GM12878 (cell line): ENCODE data around the gene ZNF646. TPM values are rescaled to one million over a fixed set of nuclear protein-coding genes. Genes with fewer than 3 reads are reported as not detected.
A peak's percentile ranks its signal among the peaks of the same experiment; 100 is the strongest.

ENCODE experiments used
- BACH1 ChIP-seq: fragments of 450-650 bp; IDR thresholded peaks from 2 replicates; pipeline ENCODE4 v1.6.1; 2017; ENCODE audit warnings: mild to moderate bottlenecking, borderline replicate concordance
- BMI1 ChIP-seq: fragments of 450-650 bp; IDR thresholded peaks from 2 replicates; pipeline ENCODE4 v1.6.1; 2016; ENCODE audit warnings: mild to moderate bottlenecking, moderate library complexity, borderline replicate concordance
- CBFB ChIP-seq: IDR thresholded peaks from 2 replicates; pipeline ENCODE4 v1.6.1; 2016; ENCODE audit warnings: antibody characterized with exemption, low read depth
- CEBPB ChIP-seq, 2 experiments: fragments of 150-350 bp in 1 of 2; IDR thresholded peaks; 2 replicates each; pipeline ENCODE4 v1.6.1; 2012 to 2014; ENCODE audit warnings: low read depth in 2 of 2, low read length in 2 of 2, borderline replicate concordance in 1 of 2, inconsistent platforms in 1 of 2
- FOXK2 ChIP-seq: fragments of 450-650 bp; IDR thresholded peaks from 2 replicates; pipeline ENCODE4 v1.6.1; 2017; ENCODE audit warnings: mild to moderate bottlenecking, moderate library complexity
- HDAC2 ChIP-seq: fragments of 200-600 bp; sonication (generic); IDR thresholded peaks from 2 replicates; pipeline ENCODE4 v1.6.1; 2017
- MEF2A ChIP-seq: IDR thresholded peaks from 2 replicates; pipeline ENCODE4 v1.6.1; 2011; ENCODE audit warnings: low read depth, mild to moderate bottlenecking, low read length, moderate library complexity; ENCODE audit not compliant: insufficient read depth
- MLLT1 ChIP-seq: fragments of 450-650 bp; IDR thresholded peaks from 2 replicates; pipeline ENCODE4 v1.6.1; 2016; ENCODE audit warnings: mild to moderate bottlenecking
- MTA3 ChIP-seq: IDR thresholded peaks from 2 replicates; pipeline ENCODE4 v1.6.1; 2012; ENCODE audit warnings: low read length, inconsistent platforms, borderline replicate concordance
- PKNOX1 ChIP-seq: fragments of 450-650 bp; IDR thresholded peaks from 2 replicates; pipeline ENCODE4 v1.6.1; 2016; ENCODE audit warnings: mild to moderate bottlenecking
- POLR2AphosphoS2 ChIP-seq: IDR thresholded peaks from 2 replicates; pipeline ENCODE4 v1.6.1; 2011; ENCODE audit warnings: low read depth, mild to moderate bottlenecking, low read length, improper control_type of control experiment, moderate library complexity
- POLR2AphosphoS5 ChIP-seq: IDR thresholded peaks from 2 replicates; pipeline ENCODE4 v1.6.1; 2011; ENCODE audit warnings: mild to moderate bottlenecking, low read length, inconsistent platforms
- RAD21 ChIP-seq: IDR thresholded peaks from 2 replicates; pipeline ENCODE4 v1.6.1; 2011; ENCODE audit warnings: mild to moderate bottlenecking, low read depth, low read length, moderate library complexity; ENCODE audit not compliant: insufficient read depth
- RELB ChIP-seq: fragments of 450-650 bp; IDR thresholded peaks from 2 replicates; pipeline ENCODE4 v1.6.1; 2017; ENCODE audit warnings: low read depth, mild to moderate bottlenecking, moderate library complexity
- SPI1 ChIP-seq: IDR thresholded peaks from 2 replicates; pipeline ENCODE4 v1.6.1; 2011; ENCODE audit warnings: low read depth, mild to moderate bottlenecking, low read length, moderate library complexity, borderline replicate concordance; ENCODE audit not compliant: insufficient read depth
- STAT1 ChIP-seq: fragments of 450-650 bp; conservative IDR thresholded peaks from 2 replicates; pipeline ENCODE4 v1.6.1; 2014; ENCODE audit warnings: antibody characterized with exemption, mild to moderate bottlenecking
- YBX1 ChIP-seq: fragments of 450-650 bp; IDR thresholded peaks from 2 replicates; pipeline ENCODE4 v1.6.1; 2016; ENCODE audit warnings: antibody characterized with exemption
- YY1 ChIP-seq: IDR thresholded peaks from 2 replicates; pipeline ENCODE4 v1.6.1; 2011; ENCODE audit warnings: low read depth, mild to moderate bottlenecking, low read length
- polyA plus RNA-seq, 11 experiments: library from polyadenylated mRNA; depleted of rRNA in 4 of 11; unstranded in 6 of 11; stranded (reverse) in 5 of 11; fragments of >200 nt; fragmentation: Nextera tagmentation in 4 of 11; fragmentation: Illumina TruSeq in 1 of 11; extraction: Ambion mirVana in 4 of 11; extraction: Trizol in 1 of 11; gene quantifications; 1 replicate in 1 of 11; 2 replicates in 10 of 11; pipeline versions ENCODE4 v1.2.1 to v1.2.3, GENCODE V29; 2011 to 2016; ENCODE audit warnings: inconsistent platforms in 2 of 11, missing spikeins in 2 of 11, low read depth in 1 of 11
- total RNA-seq, 4 experiments: library from RNA; depleted of rRNA in 3 of 4; stranded (reverse); fragments of >200 nt in 3 of 4; fragmentation: Illumina TruSeq in 1 of 4; extraction: Trizol in 1 of 4; gene quantifications; 2 replicates each; pipeline versions ENCODE4 v1.2.1 to v1.2.3, GENCODE V29; 2013 to 2021
- TF ChIP-seq, protein P1 (sequence below): IDR thresholded peaks from 2 replicates; pipeline ENCODE4 v1.6.1; 2011; ENCODE audit warnings: mild to moderate bottlenecking, low read depth, low read length, moderate library complexity; ENCODE audit not compliant: insufficient replicate concordance
- TF ChIP-seq, protein P2 (sequence below), 3 experiments: IDR thresholded peaks in 2 of 3; conservative IDR thresholded peaks in 1 of 3; 2 replicates each; pipeline ENCODE4 v1.5.1; 2011; ENCODE audit warnings: low read depth in 3 of 3, low read length in 3 of 3, mild to moderate bottlenecking in 3 of 3, control low read depth in 2 of 3, moderate library complexity in 2 of 3, inconsistent platforms in 1 of 3, mixed read lengths in 1 of 3; ENCODE audit not compliant: control insufficient read depth in 2 of 3, insufficient read depth in 1 of 3; ENCODE audit errors: extremely low read depth in 1 of 3

ZNF646 gene
- total and polyA plus RNA-seq, 10 of the 15 experiments (the other 5 are each of a cell fraction or from before 2014, with no cell fraction given) = 0.10 to 21.8 (median 6.4) TPM

DNA sequence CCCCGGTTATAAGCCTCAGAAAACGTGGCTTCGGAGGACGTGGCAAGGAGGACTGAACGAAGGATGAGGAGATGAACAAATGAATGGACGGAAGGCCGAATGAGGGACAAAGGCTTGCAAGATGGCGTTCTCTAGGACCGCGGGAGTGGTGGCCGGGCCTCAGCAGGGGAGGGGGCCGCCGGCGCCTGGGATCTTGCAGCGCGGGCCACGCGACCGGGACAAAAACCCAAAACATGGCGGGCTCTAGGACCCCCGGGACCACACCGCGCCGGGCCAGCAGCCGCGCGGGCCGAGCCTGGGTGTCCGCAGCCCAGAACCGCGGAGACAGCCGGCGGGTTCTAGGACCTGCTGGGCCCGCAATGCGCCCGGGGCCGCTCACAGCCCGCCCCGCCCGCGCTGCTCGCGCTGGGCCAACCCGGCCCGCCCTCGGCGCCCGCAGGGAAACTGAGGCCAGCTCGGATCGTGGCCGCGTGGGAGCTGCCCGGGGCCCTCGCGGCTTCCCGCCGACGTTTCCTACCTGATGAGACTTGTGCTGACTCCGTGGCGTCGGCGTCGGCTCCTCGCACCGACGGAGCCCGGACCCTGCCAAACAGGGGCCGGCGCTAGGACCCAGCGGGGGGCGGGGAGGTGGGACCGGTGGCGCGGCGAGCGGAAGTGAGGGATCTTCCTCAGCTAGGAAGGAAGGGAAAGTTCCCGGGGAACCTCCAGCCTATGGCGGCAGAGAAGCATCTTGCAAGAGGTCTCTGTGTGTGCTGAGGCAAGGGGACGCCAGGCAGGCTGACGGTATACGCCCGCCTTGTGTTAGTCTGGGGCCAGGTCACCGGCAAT, 866 bp upstream of the ZNF646 start (continued):
- TF ChIP-seq MLLT1 (peak; percentile 70), FOXK2 (no peak), CBFB (0 out of 2 replicates have a peak, but pooled peaks have one; percentile 39), PKNOX1 (no peak), SPI1 (peak; percentile 57; the same call in 1 of the 2 replicates), YBX1 (no peak), YY1 (peak; percentile 87), RELB (peak; percentile 100), HDAC2 (no peak), MEF2A (no peak), BMI1 (no peak), POLR2AphosphoS5 (peak; percentile 36; the same call in 1 of the 2 replicates), RAD21 (0 out of 2 replicates have a peak, but pooled peaks have one; percentile 7), CEBPB (IDR thresholded peaks at IDR 0.05; ENCODE audit: borderline replicate concordance in 1 of 2, low read depth in 2 of 2, low read length in 2 of 2) (no peak), STAT1 (0 out of 2 replicates have a peak, but pooled peaks have one; percentile 13), POLR2AphosphoS2 (no peak), BACH1 (peak; percentile 81; the same call in 1 of the 2 replicates), MTA3 (no peak)
- TF ChIP-seq, protein P1, sequence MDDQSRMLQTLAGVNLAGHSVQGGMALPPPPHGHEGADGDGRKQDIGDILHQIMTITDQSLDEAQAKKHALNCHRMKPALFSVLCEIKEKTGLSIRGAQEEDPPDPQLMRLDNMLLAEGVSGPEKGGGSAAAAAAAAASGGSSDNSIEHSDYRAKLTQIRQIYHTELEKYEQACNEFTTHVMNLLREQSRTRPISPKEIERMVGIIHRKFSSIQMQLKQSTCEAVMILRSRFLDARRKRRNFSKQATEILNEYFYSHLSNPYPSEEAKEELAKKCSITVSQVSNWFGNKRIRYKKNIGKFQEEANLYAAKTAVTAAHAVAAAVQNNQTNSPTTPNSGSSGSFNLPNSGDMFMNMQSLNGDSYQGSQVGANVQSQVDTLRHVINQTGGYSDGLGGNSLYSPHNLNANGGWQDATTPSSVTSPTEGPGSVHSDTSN = peak; percentile 31
- TF ChIP-seq, protein P2, sequence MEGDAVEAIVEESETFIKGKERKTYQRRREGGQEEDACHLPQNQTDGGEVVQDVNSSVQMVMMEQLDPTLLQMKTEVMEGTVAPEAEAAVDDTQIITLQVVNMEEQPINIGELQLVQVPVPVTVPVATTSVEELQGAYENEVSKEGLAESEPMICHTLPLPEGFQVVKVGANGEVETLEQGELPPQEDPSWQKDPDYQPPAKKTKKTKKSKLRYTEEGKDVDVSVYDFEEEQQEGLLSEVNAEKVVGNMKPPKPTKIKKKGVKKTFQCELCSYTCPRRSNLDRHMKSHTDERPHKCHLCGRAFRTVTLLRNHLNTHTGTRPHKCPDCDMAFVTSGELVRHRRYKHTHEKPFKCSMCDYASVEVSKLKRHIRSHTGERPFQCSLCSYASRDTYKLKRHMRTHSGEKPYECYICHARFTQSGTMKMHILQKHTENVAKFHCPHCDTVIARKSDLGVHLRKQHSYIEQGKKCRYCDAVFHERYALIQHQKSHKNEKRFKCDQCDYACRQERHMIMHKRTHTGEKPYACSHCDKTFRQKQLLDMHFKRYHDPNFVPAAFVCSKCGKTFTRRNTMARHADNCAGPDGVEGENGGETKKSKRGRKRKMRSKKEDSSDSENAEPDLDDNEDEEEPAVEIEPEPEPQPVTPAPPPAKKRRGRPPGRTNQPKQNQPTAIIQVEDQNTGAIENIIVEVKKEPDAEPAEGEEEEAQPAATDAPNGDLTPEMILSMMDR (IDR thresholded peaks at IDR 0.05 in 2 of 3, conservative IDR thresholded peaks at IDR 0.05 in 1 of 3; ENCODE audit: control insufficient read depth in 2 of 3, extremely low read depth in 1 of 3, insufficient read depth in 1 of 3, low read depth in 3 of 3, low read length in 3 of 3) = no peak
